Cardiac muscle cell (in vitro differentiated cells and primary cell): ENCODE data around the gene TP53RK. TPM values are rescaled to one million over a fixed set of nuclear protein-coding genes. Genes with fewer than 3 reads are reported as not detected.

ENCODE experiments used
- DNase-seq, 2 donors: peaks; one replicate each; pipeline versions ENCODE4 v3.0.0 to v3.0.0-alpha.2; 2010 to 2017; ENCODE audit warnings: low read depth in 1 of 2, low spot score in 1 of 2
- H3K27ac ChIP-seq: fragments of 200-600 bp; sonication (generic); 2 replicates; pipeline ENCODE4 v1.5.1; 2016
- H3K27me3 ChIP-seq: fragments of 200-600 bp; sonication (generic); 2 replicates; pipeline ENCODE4 v1.6.0; 2016; ENCODE audit warnings: control low read depth
- H3K36me3 ChIP-seq: fragments of 200-600 bp; sonication (generic); 2 replicates; pipeline ENCODE4 v1.5.1; 2016; ENCODE audit warnings: control low read depth
- H3K4me1 ChIP-seq: fragments of 200-600 bp; sonication (generic); 2 replicates; pipeline ENCODE4 v1.8.1; 2017; ENCODE audit warnings: low read depth, mild to moderate bottlenecking, mixed run types
- H3K4me3 ChIP-seq: fragments of 200-600 bp; sonication (generic); 2 replicates; pipeline ENCODE4 v1.5.1; 2016; ENCODE audit warnings: mild to moderate bottlenecking
- H3K9me3 ChIP-seq: fragments of 200-600 bp; sonication (generic); 2 replicates; pipeline ENCODE4 v1.5.1; 2017; ENCODE audit warnings: low read depth, mild to moderate bottlenecking, control low read depth
- CTCF ChIP-seq: IDR thresholded peaks from 2 replicates; pipeline ENCODE4 v1.5.1; 2012; ENCODE audit warnings: low read depth, mild to moderate bottlenecking, low read length
- polyA plus RNA-seq: library from polyadenylated mRNA; unstranded; fragments of >200 nt; fragmentation: Nextera tagmentation; extraction: Ambion mirVana; gene quantifications from 2 replicates; pipeline ENCODE4 v1.2.1, GENCODE V29; 2016
- total RNA-seq: library from RNA; depleted of rRNA; stranded (reverse); fragments of >200 nt; gene quantifications from 2 replicates; pipeline ENCODE4 v1.2.3, GENCODE V29; 2016

Gene TP53RK
- total and polyA plus RNA-seq, 2 experiments from 2014 or later, result 15.8 to 19.6 TPM

- H3K27me3 ChIP-seq, result no peaks in the 10 kb centered on the region
- no peaks in the 10 kb centered on the region for H3K4me1 ChIP-seq
- H3K9me3 ChIP-seq, result no peaks in the 10 kb centered on the region
- no peak for TF ChIP-seq CTCF
- H3K4me3 ChIP-seq, result no peak overlapping the region
- DNase-seq, result no peak
- H3K36me3 ChIP-seq, result no peaks in the 10 kb centered on the region
- H3K27ac ChIP-seq, result no peak overlapping the region
Observed at GRCh38 chr20:46670585-46671584, 18.4 kb downstream of the TP53RK start.

- H3K4me1 ChIP-seq, result no peaks in the 10 kb centered on the region
- no peaks in the 10 kb centered on the region for H3K9me3 ChIP-seq
- H3K27ac ChIP-seq, result no peak overlapping the region
- DNase-seq, result no peak
- no peak for TF ChIP-seq CTCF
- no peak overlapping the region for H3K4me3 ChIP-seq
- no peaks in the 10 kb centered on the region for H3K36me3 ChIP-seq
- no peaks in the 10 kb centered on the region for H3K27me3 ChIP-seq
Observed at GRCh38 chr20:46670228-46670584, 19.0 kb downstream of the TP53RK start.

- TF ChIP-seq CTCF, result no peak
Observed at GRCh38 chr20:46666818-46667515, 22.3 kb downstream of the TP53RK start.

GRCh38 chr20:46666306-46666705, 22.9 kb downstream of the TP53RK start:
- Histone ChIP-seq H3K36me3 (no peaks in the 10 kb centered on the region), H3K4me1 (no peaks in the 10 kb centered on the region), H3K4me3 (no peak overlapping the region), H3K9me3 (no peaks in the 10 kb centered on the region), H3K27me3 (no peaks in the 10 kb centered on the region), H3K27ac (no peak overlapping the region)
- no peak for TF ChIP-seq CTCF
- DNase-seq, result no peak

More at GRCh38 chr20:46666818-46667515, 22.3 kb downstream of the TP53RK start:
- no peak overlapping the region for H3K27ac ChIP-seq
- DNase-seq, result no peak
- no peak overlapping the region for H3K4me3 ChIP-seq
- H3K4me1 ChIP-seq, result no peaks in the 10 kb centered on the region
- H3K9me3 ChIP-seq, result no peaks in the 10 kb centered on the region
- H3K27me3 ChIP-seq, result no peaks in the 10 kb centered on the region
- H3K36me3 ChIP-seq, result no peaks in the 10 kb centered on the region

GRCh38 chr20:46665602-46666001, 23.6 kb downstream of the TP53RK start:
- Histone ChIP-seq H3K4me3 (no peak overlapping the region), H3K27me3 (no peaks in the 10 kb centered on the region), H3K27ac (no peak overlapping the region), H3K36me3 (no peaks in the 10 kb centered on the region), H3K9me3 (no peaks in the 10 kb centered on the region), H3K4me1 (no peaks in the 10 kb centered on the region)
- TF ChIP-seq CTCF, result no peak
- no peak for DNase-seq
